Measurements from ENCODE around the gene OSBPL10. TPM values are rescaled to one million over a fixed set of nuclear protein-coding genes. Genes with fewer than 3 reads are reported as not detected.

The OSBPL10 gene
- total RNA-seq, 1 donor from 2014 or later: 6.4 TPM

DNA sequence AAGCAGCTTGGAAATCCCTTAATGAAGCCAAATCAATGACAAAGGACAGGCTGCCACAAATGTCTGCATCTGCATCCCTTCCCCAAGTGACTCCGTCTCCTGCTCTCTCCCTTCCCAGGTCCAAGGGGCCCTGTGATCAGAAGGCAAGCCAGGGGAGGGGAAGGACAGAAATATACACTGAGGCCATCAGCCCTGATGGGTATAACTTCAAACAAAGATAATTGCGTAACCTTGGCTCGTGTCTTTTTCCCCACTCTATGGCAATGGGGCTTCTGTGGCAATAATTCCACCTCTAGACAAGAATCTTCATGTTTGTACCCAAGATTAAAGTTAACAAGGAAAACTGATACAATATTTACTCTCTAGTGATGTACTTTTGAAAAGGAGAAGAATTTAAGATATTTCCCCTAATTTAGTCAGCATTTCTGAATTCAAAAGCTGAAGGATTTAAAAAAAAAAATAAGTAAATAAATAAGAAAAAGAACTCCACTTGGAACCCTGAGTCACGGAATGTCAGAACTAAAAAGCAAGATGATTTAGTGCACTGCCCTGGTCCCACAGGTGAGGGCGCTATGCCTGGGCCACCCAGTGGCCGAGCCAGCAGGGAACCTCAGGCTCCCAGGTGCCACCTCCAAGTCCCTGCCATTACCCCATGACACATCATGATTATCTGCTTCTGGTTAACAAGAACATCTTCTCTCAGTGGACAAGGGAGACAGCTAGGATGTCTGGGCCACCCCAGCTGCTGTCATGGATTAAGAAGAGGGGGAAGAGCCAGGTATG, 293.9 kb downstream of the OSBPL10 start:
- TF ChIP-seq, protein P1, sequence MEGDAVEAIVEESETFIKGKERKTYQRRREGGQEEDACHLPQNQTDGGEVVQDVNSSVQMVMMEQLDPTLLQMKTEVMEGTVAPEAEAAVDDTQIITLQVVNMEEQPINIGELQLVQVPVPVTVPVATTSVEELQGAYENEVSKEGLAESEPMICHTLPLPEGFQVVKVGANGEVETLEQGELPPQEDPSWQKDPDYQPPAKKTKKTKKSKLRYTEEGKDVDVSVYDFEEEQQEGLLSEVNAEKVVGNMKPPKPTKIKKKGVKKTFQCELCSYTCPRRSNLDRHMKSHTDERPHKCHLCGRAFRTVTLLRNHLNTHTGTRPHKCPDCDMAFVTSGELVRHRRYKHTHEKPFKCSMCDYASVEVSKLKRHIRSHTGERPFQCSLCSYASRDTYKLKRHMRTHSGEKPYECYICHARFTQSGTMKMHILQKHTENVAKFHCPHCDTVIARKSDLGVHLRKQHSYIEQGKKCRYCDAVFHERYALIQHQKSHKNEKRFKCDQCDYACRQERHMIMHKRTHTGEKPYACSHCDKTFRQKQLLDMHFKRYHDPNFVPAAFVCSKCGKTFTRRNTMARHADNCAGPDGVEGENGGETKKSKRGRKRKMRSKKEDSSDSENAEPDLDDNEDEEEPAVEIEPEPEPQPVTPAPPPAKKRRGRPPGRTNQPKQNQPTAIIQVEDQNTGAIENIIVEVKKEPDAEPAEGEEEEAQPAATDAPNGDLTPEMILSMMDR (IDR thresholded peaks at IDR 0.05; ENCODE audit: borderline replicate concordance): no peak
- Histone ChIP-seq H3K36me3 (peaks cover 15% of the 10 kb centered on the region), H3K4me3 (no peak overlapping the region), H3K27ac (replicated peaks) (no peak overlapping the region), H3K4me1 (peaks cover 12% of the 10 kb centered on the region), H3K9me3 (replicated peaks) (peaks cover 2% of the 10 kb centered on the region), H3K27me3 (ENCODE audit: low read depth) (no peaks in the 10 kb centered on the region)
- intact Hi-C loops (cut with micrococcal nuclease): no loop called here
- no peak for DNase-seq

- no peak for DNase-seq
- H3K4me3 ChIP-seq: no peak overlapping the region
- intact Hi-C loops (cut with micrococcal nuclease): no loop called here
These were observed 300.8 kb downstream of the OSBPL10 start for GRCh38 chr3:31680072-31680870.

GRCh38 chr3:31676556-31676955, 304.5 kb downstream of the OSBPL10 start:
- Histone ChIP-seq H3K4me3 (no peak overlapping the region), H3K9me3 (replicated peaks) (no peaks in the 10 kb centered on the region), H3K4me1 (no peaks in the 10 kb centered on the region), H3K27me3 (ENCODE audit: low read depth) (no peaks in the 10 kb centered on the region), H3K27ac (replicated peaks) (no peak overlapping the region), H3K36me3 (no peaks in the 10 kb centered on the region)
- DNase-seq: no peak
- TF ChIP-seq, protein P1 (IDR thresholded peaks at IDR 0.05; ENCODE audit: borderline replicate concordance): no peak
- intact Hi-C loops (cut with micrococcal nuclease): no loop called here

More at GRCh38 chr3:31680072-31680870, 300.8 kb downstream of the OSBPL10 start:
- Histone ChIP-seq H3K27ac (replicated peaks) (no peak overlapping the region), H3K27me3 (ENCODE audit: low read depth) (no peaks in the 10 kb centered on the region), H3K36me3 (peaks cover 10% of the 10 kb centered on the region), H3K4me1 (no peaks in the 10 kb centered on the region), H3K9me3 (replicated peaks) (no peaks in the 10 kb centered on the region)
- TF ChIP-seq, protein P1 (IDR thresholded peaks at IDR 0.05; ENCODE audit: borderline replicate concordance): no peak

DNA sequence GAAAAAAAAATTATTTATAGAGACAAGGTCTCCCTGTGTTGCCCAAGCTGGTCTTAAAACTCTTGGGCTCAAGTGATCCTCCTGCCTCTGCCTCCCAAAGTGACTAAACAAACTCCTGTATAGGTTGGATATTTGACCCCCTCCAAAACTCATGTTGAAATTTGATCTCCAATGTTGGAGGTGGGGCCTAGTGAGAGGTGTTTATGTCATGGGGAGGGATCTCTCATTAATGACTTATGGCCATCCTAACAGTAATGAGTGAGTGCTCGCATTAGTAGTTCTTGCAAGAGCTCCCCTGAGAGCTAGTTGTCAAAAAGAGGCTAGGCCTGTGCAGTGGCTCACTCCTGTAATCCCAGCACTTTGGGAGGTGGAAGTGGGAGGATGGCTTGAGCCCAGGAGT, 307.1 kb downstream of the OSBPL10 start:
- no peak overlapping the region for H3K27ac ChIP-seq (replicated peaks)
- TF ChIP-seq, protein P1 (IDR thresholded peaks at IDR 0.05; ENCODE audit: borderline replicate concordance): no peak
- intact Hi-C loops (cut with micrococcal nuclease): no loop called here
- no peak overlapping the region for H3K4me3 ChIP-seq
- no peaks in the 10 kb centered on the region for H3K27me3 ChIP-seq (ENCODE audit: low read depth)
- no peaks in the 10 kb centered on the region for H3K9me3 ChIP-seq (replicated peaks)
- no peaks in the 10 kb centered on the region for H3K4me1 ChIP-seq
- H3K36me3 ChIP-seq: no peaks in the 10 kb centered on the region
- no peak for DNase-seq

DNA sequence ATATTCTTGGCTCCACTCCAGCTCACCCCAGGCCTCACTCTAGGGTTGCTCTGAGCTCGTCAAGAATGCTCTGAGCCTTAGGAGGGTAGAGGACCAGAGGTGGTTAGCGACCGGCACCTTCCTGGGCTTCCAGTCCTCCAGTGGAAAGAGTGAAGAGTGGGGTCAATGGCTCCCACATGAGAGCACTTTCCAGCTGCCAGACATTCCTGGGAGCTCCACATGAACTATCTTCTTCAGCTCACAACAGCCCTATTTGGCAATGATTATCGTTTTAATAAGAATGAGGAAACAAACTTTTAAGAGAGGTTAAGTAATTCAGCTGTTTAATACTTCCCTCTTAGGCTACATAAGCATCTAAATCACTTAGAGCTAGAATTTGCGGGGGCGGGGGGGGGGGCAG, 309.1 kb downstream of the OSBPL10 start:
- H3K27me3 ChIP-seq (ENCODE audit: low read depth): no peaks in the 10 kb centered on the region
- DNase-seq: no peak
- no peak overlapping the region for H3K27ac ChIP-seq (replicated peaks)
- TF ChIP-seq, protein P1 (IDR thresholded peaks at IDR 0.05; ENCODE audit: borderline replicate concordance): no peak
- intact Hi-C loops (cut with micrococcal nuclease): no loop called here
- no peaks in the 10 kb centered on the region for H3K4me1 ChIP-seq
- no peaks in the 10 kb centered on the region for H3K9me3 ChIP-seq (replicated peaks)
- H3K4me3 ChIP-seq: no peak overlapping the region
- peaks cover 7% of the 10 kb centered on the region for H3K36me3 ChIP-seq

Data from left ventricle myocardium inferior (tissue), 1 donor.